ENCODE results near the gene GPAM. TPM values are rescaled to one million over a fixed set of nuclear protein-coding genes. Genes with fewer than 3 reads are reported as not detected.

The GPAM gene
- total and polyA plus RNA-seq, 2 of the 8 experiments (the other 6 are each of a cell fraction or from before 2014, with no cell fraction given), result 5.5 to 15.5 TPM

- TF ChIP-seq TEAD4 (IDR thresholded peaks at IDR 0.05; ENCODE audit: low read depth, low read length), result no peak
- TF ChIP-seq TCF12 (IDR thresholded peaks at IDR 0.05; ENCODE audit: low read depth, low read length), result no peak
- no peak for TF ChIP-seq CHD2 (IDR thresholded peaks at IDR 0.05; ENCODE audit: low read length)
- TF ChIP-seq GTF2F1 (IDR thresholded peaks at IDR 0.05; ENCODE audit: borderline replicate concordance, low read depth, low read length), result no peak
- TF ChIP-seq CTBP2 (IDR thresholded peaks at IDR 0.05; ENCODE audit: borderline replicate concordance, insufficient read depth, insufficient read length, low read length), result no peak
Measured at GRCh38 chr10:112218960-112219359, 35.4 kb upstream of the GPAM start (continued).

Measured in H1 (cell line).